DMS 273 treated with DMSO at 0.1 percent for 48 hours (cell line): ENCODE results near the gene NARS2.
"Not testable (repeated sequence)": the region's sequence is repeated elsewhere in the genome, so short reads cannot be mapped to it uniquely, and the experiment has no call there.

Source experiments
- DNase-seq: peaks from one replicate; lab custom pipeline; 2025; lab: John Stamatoyannopoulos, UW

NARS2 gene

DNA sequence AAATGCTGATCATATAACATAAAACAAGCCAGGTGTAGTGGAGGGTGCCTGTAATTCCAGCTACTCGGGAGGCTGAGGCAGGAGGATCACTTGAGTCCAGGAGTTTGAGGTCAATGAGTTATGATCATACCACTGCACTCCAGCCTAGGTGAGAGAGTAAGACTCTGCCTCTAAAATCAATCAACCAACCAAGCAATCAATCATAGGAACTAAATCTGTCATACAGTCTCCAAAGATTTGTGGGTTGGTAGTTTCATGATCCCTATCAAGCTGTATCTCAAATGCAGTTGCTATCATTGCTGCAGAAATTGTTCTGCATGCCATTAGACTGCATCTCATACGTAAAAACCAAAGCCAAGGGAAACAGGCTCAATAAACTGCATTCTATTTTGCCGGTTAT, 33.1 kb downstream of the NARS2 start:
- DNase-seq: no peak

- no peak for DNase-seq
Measured at GRCh38 chr11:78540256-78540655, 34.4 kb downstream of the NARS2 start.

GRCh38 chr11:78539506-78539905, 35.2 kb downstream of the NARS2 start:
- no peak for DNase-seq

DNA sequence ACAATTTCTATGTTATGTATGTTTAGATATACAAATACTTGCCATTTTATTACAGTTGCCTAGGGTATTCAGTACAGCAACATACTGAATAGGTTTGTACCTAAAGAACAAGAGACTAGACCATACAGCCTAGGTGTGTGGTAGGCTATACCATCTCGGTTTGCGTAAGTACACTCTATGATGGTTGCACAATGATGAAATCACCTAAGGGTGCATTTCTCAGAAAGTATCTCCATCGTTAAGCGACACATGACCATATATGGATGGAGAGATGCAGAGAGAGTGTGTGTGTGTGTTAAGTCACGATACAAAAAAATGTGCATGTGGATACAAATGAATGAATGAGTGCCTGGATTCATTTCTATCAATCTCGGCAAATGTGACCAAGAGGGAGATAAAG, 37.7 kb downstream of the NARS2 start:
- no peak for DNase-seq

DNA sequence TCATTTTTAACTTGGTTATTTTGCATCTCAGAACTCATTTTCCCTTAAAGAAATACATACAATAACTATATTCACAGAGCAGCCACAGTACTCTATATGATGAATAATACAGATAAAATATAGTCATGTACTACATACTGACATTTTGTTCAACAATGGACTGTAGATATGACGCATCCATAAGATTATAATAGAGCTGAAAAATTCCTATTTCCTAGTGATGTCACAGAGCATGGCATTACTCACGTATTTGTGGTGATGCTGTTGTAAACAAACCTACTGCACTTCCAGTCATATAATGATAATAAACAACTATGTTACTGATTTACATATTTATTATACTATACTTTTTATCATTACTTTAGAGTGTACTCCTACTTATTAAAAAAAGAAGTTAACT, 38.7 kb downstream of the NARS2 start:
- no peak for DNase-seq

GRCh38 chr11:78535027-78535426, 39.6 kb downstream of the NARS2 start:
- DNase-seq: no peak

GRCh38 chr11:78533399-78533798, 41.3 kb downstream of the NARS2 start:
- no peak for DNase-seq

DNA sequence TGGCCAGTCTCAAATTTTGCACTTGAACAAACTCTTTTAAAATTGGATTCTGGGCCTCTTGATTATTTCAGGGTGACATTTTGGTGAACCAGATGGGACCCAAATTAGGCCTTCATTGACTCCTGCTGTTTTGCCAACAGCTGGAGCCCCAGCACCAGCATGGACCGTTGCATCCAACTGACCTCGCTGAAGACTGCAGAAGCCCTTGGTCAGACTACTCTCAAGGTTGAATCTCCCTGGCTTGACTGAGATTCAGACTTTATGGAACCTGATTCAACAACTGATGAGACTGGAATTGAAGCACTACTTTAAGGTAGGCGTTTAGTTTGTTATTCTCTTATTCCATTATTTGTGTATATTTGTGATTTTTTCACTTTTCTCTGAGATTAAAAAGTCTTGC, 41.7 kb downstream of the NARS2 start:
- no peak for DNase-seq

DNA sequence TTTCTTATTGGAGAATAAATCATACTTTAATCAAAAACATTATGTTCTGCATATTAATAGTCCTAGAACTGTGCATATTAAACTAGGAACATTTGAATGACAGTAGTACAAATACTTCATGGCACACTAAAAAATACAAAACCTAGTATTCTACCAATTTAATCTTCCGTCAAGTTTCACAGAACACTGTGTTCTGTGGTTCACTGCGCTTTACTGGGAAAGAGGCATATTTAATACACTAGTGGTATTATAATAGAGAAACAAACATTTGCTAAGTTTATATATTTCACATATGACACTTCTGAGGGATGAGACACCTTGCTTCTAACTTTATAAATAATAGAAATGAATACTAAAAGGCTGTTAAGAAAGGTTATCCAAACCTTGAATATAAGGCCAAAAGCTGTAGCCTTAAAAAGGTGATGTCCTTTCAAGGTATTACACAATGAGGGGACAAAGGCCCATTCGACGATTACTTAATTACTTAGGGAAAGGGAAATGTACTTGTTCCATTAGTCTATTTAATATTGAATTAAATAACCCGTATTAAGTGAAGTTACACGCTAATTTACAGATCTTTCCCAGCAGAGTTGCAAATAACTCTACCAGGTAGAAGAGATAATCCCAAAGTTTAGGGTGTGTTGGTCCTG, 48.0 kb downstream of the NARS2 start:
- DNase-seq: no peak

DNA sequence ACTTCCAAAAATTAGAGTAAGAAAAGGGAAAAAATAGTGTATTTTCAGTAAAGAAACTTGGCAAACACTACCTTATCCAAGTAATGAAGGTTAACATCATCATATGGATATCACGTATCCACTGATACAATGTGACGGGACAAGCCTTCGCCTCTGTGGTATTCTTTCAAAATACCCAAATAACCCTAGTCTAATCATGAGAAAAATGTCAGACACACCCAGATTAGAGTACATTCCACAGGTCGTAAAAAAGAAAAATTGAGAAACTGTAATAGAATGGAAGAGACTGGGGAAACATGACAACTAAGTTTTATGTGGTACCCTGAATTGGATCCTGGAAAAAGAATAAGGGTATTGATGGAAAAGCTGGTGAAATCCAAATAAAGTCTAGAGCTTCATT, 48.9 kb downstream of the NARS2 start:
- DNase-seq: no peak

- DNase-seq: no peak
Measured at GRCh38 chr11:78520230-78520629, 54.4 kb downstream of the NARS2 start.

GRCh38 chr11:78516281-78516680, 58.4 kb downstream of the NARS2 start:
- DNase-seq: no peak

- DNase-seq: no peak
Measured at GRCh38 chr11:78514922-78515502, 59.7 kb downstream of the NARS2 start.

DNA sequence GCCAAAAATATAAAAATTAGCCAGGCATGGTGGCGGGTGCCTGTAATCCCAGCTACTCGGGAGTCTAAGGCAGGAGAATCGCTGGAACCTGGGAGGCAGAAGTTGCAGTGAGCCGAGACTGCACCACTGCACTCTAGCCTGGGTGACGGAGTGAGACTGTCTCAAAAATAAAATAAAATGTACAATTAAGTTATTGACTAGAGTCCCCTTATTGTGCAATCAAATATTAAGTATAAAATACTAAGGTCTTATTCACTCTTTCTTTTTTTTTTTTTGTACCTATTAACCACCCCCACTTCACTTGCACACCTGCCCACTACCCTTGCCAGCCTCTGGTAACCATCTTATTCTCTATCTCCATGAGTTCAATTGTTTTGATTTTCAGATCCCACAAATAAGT, 61.6 kb downstream of the NARS2 start:
- not testable (repeated sequence) for DNase-seq

- DNase-seq: no peak
Measured at GRCh38 chr11:78510597-78510996, 64.1 kb downstream of the NARS2 start.

GRCh38 chr11:78510025-78510596, 64.6 kb downstream of the NARS2 start:
- no peak for DNase-seq

GRCh38 chr11:78504708-78505107, 70.0 kb downstream of the NARS2 start:
- DNase-seq: no peak

GRCh38 chr11:78504181-78504580, 70.5 kb downstream of the NARS2 start:
- DNase-seq: no peak

GRCh38 chr11:78499971-78500370, 74.7 kb downstream of the NARS2 start:
- no peak for DNase-seq

DNA sequence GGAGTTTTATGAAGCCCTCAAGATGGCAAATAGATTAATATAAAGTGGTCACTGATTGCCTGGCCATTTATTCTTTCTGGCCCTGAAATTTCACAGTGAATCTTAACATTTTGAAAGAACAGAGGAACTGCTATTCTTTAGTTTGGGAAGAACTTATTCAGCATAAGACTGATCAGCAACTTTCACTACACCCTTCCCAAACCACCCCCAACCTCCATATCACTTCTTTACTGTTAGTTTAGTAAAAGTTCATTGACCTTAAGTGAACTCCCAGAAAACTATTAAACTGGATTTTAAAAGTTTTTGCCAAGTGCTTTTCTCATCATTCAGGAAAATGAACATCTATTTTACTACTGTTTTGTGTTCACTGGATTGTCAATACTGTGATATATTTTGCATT, 77.4 kb downstream of the NARS2 start:
- no peak for DNase-seq

DNA sequence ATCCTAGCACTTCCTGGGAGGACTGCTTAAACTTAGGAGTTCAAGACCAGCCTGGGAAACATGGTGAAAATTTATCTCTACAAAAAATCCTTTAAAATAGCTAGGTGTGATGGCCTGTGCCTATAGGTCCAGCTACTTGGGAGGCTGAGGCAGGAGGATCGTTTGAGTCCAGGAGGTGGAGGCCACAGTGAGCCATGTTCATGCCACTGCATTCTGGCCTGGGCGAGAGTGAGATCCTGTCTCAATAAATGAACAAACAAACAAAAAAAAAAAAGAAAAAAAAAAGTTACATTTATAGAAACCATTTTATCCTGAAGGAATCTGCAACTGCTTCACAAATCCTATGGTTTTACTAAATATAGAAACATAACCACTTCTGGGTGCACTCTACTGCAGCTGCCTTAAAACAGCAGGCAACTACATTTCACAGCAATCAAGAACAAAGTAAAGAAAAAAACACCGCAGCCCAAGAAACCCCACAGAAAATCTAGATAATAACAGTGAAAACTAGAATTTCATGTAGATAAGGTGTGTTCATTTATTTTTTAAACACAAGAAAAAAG, 81.2 kb downstream of the NARS2 start:
- no peak for DNase-seq

- no peak for DNase-seq
Measured at GRCh38 chr11:78492973-78493372, 81.7 kb downstream of the NARS2 start.

GRCh38 chr11:78489184-78489583, 85.5 kb downstream of the NARS2 start:
- DNase-seq: no peak

GRCh38 chr11:78478536-78478935, 96.1 kb downstream of the NARS2 start:
- no peak for DNase-seq
